Thyroid gland (tissue), 4 donors: ENCODE data around the gene SORD.

ENCODE experiments used
- CTCF ChIP-seq, 6 experiments: fragments of 200-600 bp in 3 of 6; fragments of 450-650 bp in 3 of 6; sonication (generic) in 3 of 6; IDR thresholded peaks; one replicate each; pipeline ENCODE4 v1.5.1; 2016 to 2019; ENCODE audit warnings: antibody characterized with exemption in 6 of 6, mild to moderate bottlenecking in 2 of 6, inconsistent platforms in 1 of 6, moderate library complexity in 1 of 6
- POLR2A ChIP-seq, 2 donors: fragments of 450-650 bp; IDR thresholded peaks; one replicate each; pipeline ENCODE4 v1.6.1; 2017; ENCODE audit warnings: antibody characterized with exemption in 2 of 2, mild to moderate bottlenecking in 2 of 2, moderate library complexity in 1 of 2

GRCh38 chr15:45026651-45027190 is 3.7 kb downstream of the SORD start:
- TF ChIP-seq CTCF (IDR thresholded peaks at IDR 0.05) (no peak), POLR2A (IDR thresholded peaks at IDR 0.05) (no peak)
